Measurements from ENCODE around the gene PUDP.
"Not testable (repeated sequence)": the region's sequence is repeated elsewhere in the genome, so short reads cannot be mapped to it uniquely, and the experiment has no call there.

Gene PUDP

GRCh38 chrX:7022996-7023395 lies 125.0 kb downstream of the PUDP start:
- H3K4me1 ChIP-seq (ENCODE audit: control insufficient read depth, low read depth, low read length); H3K4me3 ChIP-seq (ENCODE audit: low read length); H3K4ac ChIP-seq (ENCODE audit: low read depth, low read length); H3K56ac ChIP-seq (ENCODE audit: low read length); H4K8ac ChIP-seq (ENCODE audit: low read depth, low read length); H3K9ac ChIP-seq (ENCODE audit: low read length); DNase-seq; H3K27me3 ChIP-seq (ENCODE audit: insufficient read depth, low read length, poor library complexity); H4K5ac ChIP-seq (ENCODE audit: low read length); H2AK5ac ChIP-seq (ENCODE audit: low read length); H3K79me2 ChIP-seq (ENCODE audit: control insufficient read depth, insufficient read depth, low read length); H3K18ac ChIP-seq (ENCODE audit: low read length); H3K4me2 ChIP-seq (ENCODE audit: low read length); H2BK15ac ChIP-seq (replicated peaks; ENCODE audit: low read depth); H2BK5ac ChIP-seq (ENCODE audit: low read length); H3K27ac ChIP-seq (ENCODE audit: low read depth, low read length); H3K79me1 ChIP-seq (ENCODE audit: low read length); H3K23ac ChIP-seq (ENCODE audit: low read length); H3K36me3 ChIP-seq (ENCODE audit: control insufficient read depth, insufficient read depth, low read length); H2BK120ac ChIP-seq (ENCODE audit: low read depth, low read length): not testable (repeated sequence)
- WGBS (ENCODE audit: extremely low coverage, insufficient coverage, low lambda C conversion rate) = no CpG with 5 or more reads among the region's 3 CpGs

GRCh38 chrX:7021991-7022390 lies 126.0 kb downstream of the PUDP start:
- Histone ChIP-seq H3K4me3 (ENCODE audit: low read length) (no peak overlapping the region), H3K27ac (ENCODE audit: low read depth, low read length) (no peak overlapping the region), H3K4ac (ENCODE audit: low read depth, low read length) (no peak overlapping the region), H4K5ac (ENCODE audit: low read length) (no peak overlapping the region), H3K79me1 (ENCODE audit: low read length) (no peaks in the 10 kb centered on the region), H3K56ac (ENCODE audit: low read length) (no peak overlapping the region), H3K23ac (ENCODE audit: low read length) (no peak overlapping the region), H3K36me3 (ENCODE audit: control insufficient read depth, insufficient read depth, low read length) (no peaks in the 10 kb centered on the region), H3K79me2 (ENCODE audit: control insufficient read depth, insufficient read depth, low read length) (no peaks in the 10 kb centered on the region), H2AK5ac (ENCODE audit: low read length) (no peak overlapping the region), H3K9ac (ENCODE audit: low read length) (no peak overlapping the region), H2BK15ac (replicated peaks; ENCODE audit: low read depth) (no peak overlapping the region), H4K8ac (ENCODE audit: low read depth, low read length) (no peak overlapping the region), H3K27me3 (ENCODE audit: insufficient read depth, low read length, poor library complexity) (no peaks in the 10 kb centered on the region), H3K4me1 (ENCODE audit: control insufficient read depth, low read depth, low read length) (no peaks in the 10 kb centered on the region), H3K4me2 (ENCODE audit: low read length) (no peak overlapping the region), H2BK5ac (ENCODE audit: low read length) (no peak overlapping the region), H2BK120ac (ENCODE audit: low read depth, low read length) (no peak overlapping the region), H3K18ac (ENCODE audit: low read length) (no peak overlapping the region)
- WGBS (ENCODE audit: extremely low coverage, insufficient coverage, low lambda C conversion rate) = no CpG with 5 or more reads among the region's 4 CpGs
- no peak for DNase-seq

- Histone ChIP-seq H3K27ac (ENCODE audit: low read depth, low read length) (no peak overlapping the region), H3K79me1 (ENCODE audit: low read length) (no peaks in the 10 kb centered on the region), H3K4me1 (ENCODE audit: control insufficient read depth, low read depth, low read length) (no peaks in the 10 kb centered on the region), H4K8ac (ENCODE audit: low read depth, low read length) (no peak overlapping the region), H2BK5ac (ENCODE audit: low read length) (no peak overlapping the region), H3K4ac (ENCODE audit: low read depth, low read length) (no peak overlapping the region), H4K5ac (ENCODE audit: low read length) (no peak overlapping the region), H3K4me3 (ENCODE audit: low read length) (no peak overlapping the region), H3K27me3 (ENCODE audit: insufficient read depth, low read length, poor library complexity) (no peaks in the 10 kb centered on the region), H2BK15ac (replicated peaks; ENCODE audit: low read depth) (no peak overlapping the region), H3K56ac (ENCODE audit: low read length) (no peak overlapping the region), H3K4me2 (ENCODE audit: low read length) (no peak overlapping the region), H2BK120ac (ENCODE audit: low read depth, low read length) (no peak overlapping the region), H3K9ac (ENCODE audit: low read length) (no peak overlapping the region), H3K79me2 (ENCODE audit: control insufficient read depth, insufficient read depth, low read length) (no peaks in the 10 kb centered on the region), H3K36me3 (ENCODE audit: control insufficient read depth, insufficient read depth, low read length) (no peaks in the 10 kb centered on the region), H3K23ac (ENCODE audit: low read length) (no peak overlapping the region), H3K18ac (ENCODE audit: low read length) (no peak overlapping the region), H2AK5ac (ENCODE audit: low read length) (no peak overlapping the region)
- no peak for DNase-seq
- WGBS (ENCODE audit: extremely low coverage, insufficient coverage, low lambda C conversion rate) = no CpG with 5 or more reads among the region's 3 CpGs
These were observed 128.4 kb downstream of the PUDP start for GRCh38 chrX:7019555-7019954.

GRCh38 chrX:7012262-7012834 lies 135.6 kb downstream of the PUDP start:
- not testable (repeated sequence) for H3K79me1 ChIP-seq (ENCODE audit: low read length); H3K18ac ChIP-seq (ENCODE audit: low read length); H2BK15ac ChIP-seq (replicated peaks; ENCODE audit: low read depth); H3K36me3 ChIP-seq (ENCODE audit: control insufficient read depth, insufficient read depth, low read length); H2BK5ac ChIP-seq (ENCODE audit: low read length); H3K4me1 ChIP-seq (ENCODE audit: control insufficient read depth, low read depth, low read length); H3K23ac ChIP-seq (ENCODE audit: low read length); H3K9ac ChIP-seq (ENCODE audit: low read length); H3K27ac ChIP-seq (ENCODE audit: low read depth, low read length); H3K56ac ChIP-seq (ENCODE audit: low read length); H4K5ac ChIP-seq (ENCODE audit: low read length); H3K79me2 ChIP-seq (ENCODE audit: control insufficient read depth, insufficient read depth, low read length); H3K4me3 ChIP-seq (ENCODE audit: low read length); H2AK5ac ChIP-seq (ENCODE audit: low read length); H2BK120ac ChIP-seq (ENCODE audit: low read depth, low read length); H3K27me3 ChIP-seq (ENCODE audit: insufficient read depth, low read length, poor library complexity); H4K8ac ChIP-seq (ENCODE audit: low read depth, low read length); H3K4ac ChIP-seq (ENCODE audit: low read depth, low read length); H3K4me2 ChIP-seq (ENCODE audit: low read length)
- DNase-seq = peak; percentile 11
- no CpG with 5 or more reads among the region's 8 CpGs for WGBS (ENCODE audit: extremely low coverage, insufficient coverage, low lambda C conversion rate)

GRCh38 chrX:7010897-7011296 lies 137.1 kb downstream of the PUDP start:
- H3K4me1 ChIP-seq (ENCODE audit: control insufficient read depth, low read depth, low read length); H4K8ac ChIP-seq (ENCODE audit: low read depth, low read length); H3K36me3 ChIP-seq (ENCODE audit: control insufficient read depth, insufficient read depth, low read length); H3K18ac ChIP-seq (ENCODE audit: low read length); H3K4me2 ChIP-seq (ENCODE audit: low read length); H3K4ac ChIP-seq (ENCODE audit: low read depth, low read length); H3K56ac ChIP-seq (ENCODE audit: low read length); H3K4me3 ChIP-seq (ENCODE audit: low read length); H2AK5ac ChIP-seq (ENCODE audit: low read length); H2BK5ac ChIP-seq (ENCODE audit: low read length); H2BK15ac ChIP-seq (replicated peaks; ENCODE audit: low read depth); H3K79me2 ChIP-seq (ENCODE audit: control insufficient read depth, insufficient read depth, low read length); DNase-seq; H4K5ac ChIP-seq (ENCODE audit: low read length); H3K23ac ChIP-seq (ENCODE audit: low read length); H3K27me3 ChIP-seq (ENCODE audit: insufficient read depth, low read length, poor library complexity); H3K27ac ChIP-seq (ENCODE audit: low read depth, low read length); H3K79me1 ChIP-seq (ENCODE audit: low read length); H3K9ac ChIP-seq (ENCODE audit: low read length); H2BK120ac ChIP-seq (ENCODE audit: low read depth, low read length): not testable (repeated sequence)
- WGBS (ENCODE audit: extremely low coverage, insufficient coverage, low lambda C conversion rate) = no CpG with 5 or more reads among the region's 4 CpGs

- not testable (repeated sequence) for H4K5ac ChIP-seq (ENCODE audit: low read length); H3K23ac ChIP-seq (ENCODE audit: low read length); H3K36me3 ChIP-seq (ENCODE audit: control insufficient read depth, insufficient read depth, low read length)
These were observed 140.6 kb downstream of the PUDP start for GRCh38 chrX:7007328-7007727.

More at GRCh38 chrX:7007328-7007727, 140.6 kb downstream of the PUDP start:
- not testable (repeated sequence) for H3K4me1 ChIP-seq (ENCODE audit: control insufficient read depth, low read depth, low read length); H4K8ac ChIP-seq (ENCODE audit: low read depth, low read length); H3K4me3 ChIP-seq (ENCODE audit: low read length); H3K79me1 ChIP-seq (ENCODE audit: low read length); H3K27me3 ChIP-seq (ENCODE audit: insufficient read depth, low read length, poor library complexity); H2AK5ac ChIP-seq (ENCODE audit: low read length); H2BK120ac ChIP-seq (ENCODE audit: low read depth, low read length); H3K4ac ChIP-seq (ENCODE audit: low read depth, low read length); H2BK5ac ChIP-seq (ENCODE audit: low read length); H3K56ac ChIP-seq (ENCODE audit: low read length); H3K79me2 ChIP-seq (ENCODE audit: control insufficient read depth, insufficient read depth, low read length); H3K18ac ChIP-seq (ENCODE audit: low read length); H3K9ac ChIP-seq (ENCODE audit: low read length); H3K27ac ChIP-seq (ENCODE audit: low read depth, low read length); H2BK15ac ChIP-seq (replicated peaks; ENCODE audit: low read depth); DNase-seq; H3K4me2 ChIP-seq (ENCODE audit: low read length)
